GM21515 (cell line): Measurements from ENCODE around the gene DLG2.
"Not testable (repeated sequence)": the region's sequence is repeated elsewhere in the genome, so short reads cannot be mapped to it uniquely, and the experiment has no call there.

Experiments used
- ATAC-seq: cut with Tn5 transposase; IDR thresholded peaks from one replicate; pipeline ENCODE4 v1.9.1; 2021; ENCODE audit not compliant: unreplicated experiment

DLG2 gene

GRCh38 chr11:84316866-84317555, 1310.1 kb downstream of the DLG2 start:
- no peak for ATAC-seq

- no peak for ATAC-seq
Measured at GRCh38 chr11:84313830-84314359, 1313.2 kb downstream of the DLG2 start.

- ATAC-seq, result no peak
Measured at GRCh38 chr11:84310268-84310667, 1316.9 kb downstream of the DLG2 start.

GRCh38 chr11:84308491-84308890, 1318.7 kb downstream of the DLG2 start:
- ATAC-seq, result not testable (repeated sequence)

GRCh38 chr11:84300092-84300491, 1327.1 kb downstream of the DLG2 start:
- ATAC-seq, result no peak

- ATAC-seq, result no peak
Measured at GRCh38 chr11:84297570-84297969, 1329.6 kb downstream of the DLG2 start.

- no peak for ATAC-seq
Measured at GRCh38 chr11:84295815-84296214, 1331.3 kb downstream of the DLG2 start.

GRCh38 chr11:84292955-84293354, 1334.2 kb downstream of the DLG2 start:
- ATAC-seq, result no peak

GRCh38 chr11:84292006-84292405, 1335.1 kb downstream of the DLG2 start:
- ATAC-seq, result no peak

- no peak for ATAC-seq
Measured at GRCh38 chr11:84290647-84291046, 1336.5 kb downstream of the DLG2 start.

GRCh38 chr11:84289381-84289906, 1337.7 kb downstream of the DLG2 start:
- ATAC-seq, result peak; percentile 96

- no peak for ATAC-seq
Measured at GRCh38 chr11:84273541-84273940, 1353.6 kb downstream of the DLG2 start.

GRCh38 chr11:84270466-84270865, 1356.7 kb downstream of the DLG2 start:
- no peak for ATAC-seq

- ATAC-seq, result no peak
Measured at GRCh38 chr11:84264066-84264465, 1363.1 kb downstream of the DLG2 start.

- no peak for ATAC-seq
Measured at GRCh38 chr11:84261707-84262106, 1365.4 kb downstream of the DLG2 start.

- ATAC-seq, result no peak
Measured at GRCh38 chr11:84260862-84261261, 1366.3 kb downstream of the DLG2 start.

- ATAC-seq, result no peak
Measured at GRCh38 chr11:84256618-84257017, 1370.5 kb downstream of the DLG2 start.

GRCh38 chr11:84255483-84255882, 1371.7 kb downstream of the DLG2 start:
- no peak for ATAC-seq

- ATAC-seq, result no peak
Measured at GRCh38 chr11:84250834-84251613, 1376.1 kb downstream of the DLG2 start.

GRCh38 chr11:84249344-84250135, 1377.6 kb downstream of the DLG2 start:
- peak; percentile 82 for ATAC-seq

GRCh38 chr11:84247926-84248325, 1379.2 kb downstream of the DLG2 start:
- no peak for ATAC-seq
